NCI-H2196 (cell line): Measurements from ENCODE around the gene NT5C1B.

Experiments used
- DNase-seq: peaks from one replicate; lab custom pipeline; 2025; ENCODE audit not compliant: unreplicated experiment; lab: John Stamatoyannopoulos, UW

NT5C1B gene

GRCh38 chr2:18518116-18519111 is 71.0 kb downstream of the NT5C1B start:
- DNase-seq, result no peak

DNA sequence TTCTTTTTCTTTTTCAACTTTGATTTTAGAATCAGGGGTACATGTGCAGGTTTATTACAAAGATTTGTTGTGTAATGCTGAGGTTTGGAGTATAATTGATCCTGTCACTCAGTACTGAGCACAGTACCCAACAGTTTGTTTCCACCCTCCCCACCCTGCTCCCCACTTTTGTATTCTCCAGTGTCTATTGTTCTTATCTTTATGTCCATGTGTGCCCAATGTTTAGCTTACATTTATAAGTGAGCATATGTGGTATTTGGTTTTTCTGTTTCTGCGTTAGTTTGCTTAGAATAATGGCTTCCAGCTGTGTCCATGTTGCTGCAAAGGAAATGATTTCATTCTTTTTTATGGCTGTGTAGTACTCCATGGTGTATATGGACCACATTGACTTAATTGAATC is 72.0 kb downstream of the NT5C1B start:
- DNase-seq, result no peak

GRCh38 chr2:18516112-18516511 is 73.3 kb downstream of the NT5C1B start:
- DNase-seq, result no peak

GRCh38 chr2:18514526-18515461 is 74.6 kb downstream of the NT5C1B start:
- no peak for DNase-seq
